Measurements from ENCODE around the gene ADRA2A. TPM values are rescaled to one million over a fixed set of nuclear protein-coding genes. Genes with fewer than 3 reads are reported as not detected.

Gene ADRA2A
- total RNA-seq, 1 donor from 2014 or later, result 4.9 TPM

- Mint-ChIP-seq H3K27ac (no peak overlapping the region), H3K9me3 (no peaks in the 10 kb centered on the region), H3K27me3 (ENCODE audit: low read depth) (peaks cover 65% of the 10 kb centered on the region), H3K4me3 (no peak overlapping the region), H3K36me3 (no peaks in the 10 kb centered on the region), H3K4me1 (no peaks in the 10 kb centered on the region)
- no peak for DNase-seq (ENCODE audit: low spot score in 2 of 2, unreplicated experiment in 2 of 2)
- no peak for TF ChIP-seq CTCF (IDR thresholded peaks at IDR 0.05; ENCODE audit: unreplicated experiment)
Observed at GRCh38 chr10:111123883-111124282, 47.1 kb downstream of the ADRA2A start.

GRCh38 chr10:111125102-111125501 is 48.3 kb downstream of the ADRA2A start:
- H3K4me1 Mint-ChIP-seq, result no peaks in the 10 kb centered on the region
- no peak overlapping the region for H3K27ac Mint-ChIP-seq
- H3K4me3 Mint-ChIP-seq, result no peak overlapping the region
- H3K36me3 Mint-ChIP-seq, result no peaks in the 10 kb centered on the region
- no peak for TF ChIP-seq CTCF (IDR thresholded peaks at IDR 0.05; ENCODE audit: unreplicated experiment)
- H3K27me3 Mint-ChIP-seq (ENCODE audit: low read depth), result peaks cover 63% of the 10 kb centered on the region
- no peaks in the 10 kb centered on the region for H3K9me3 Mint-ChIP-seq
- DNase-seq (ENCODE audit: low spot score in 2 of 2, unreplicated experiment in 2 of 2), result no peak

- H3K9me3 Mint-ChIP-seq, result no peaks in the 10 kb centered on the region
- peaks cover 61% of the 10 kb centered on the region for H3K27me3 Mint-ChIP-seq (ENCODE audit: low read depth)
- no peaks in the 10 kb centered on the region for H3K36me3 Mint-ChIP-seq
- no peaks in the 10 kb centered on the region for H3K4me1 Mint-ChIP-seq
- no peak for DNase-seq (ENCODE audit: low spot score in 2 of 2, unreplicated experiment in 2 of 2)
- no peak overlapping the region for H3K27ac Mint-ChIP-seq
- no peak for TF ChIP-seq CTCF (IDR thresholded peaks at IDR 0.05; ENCODE audit: unreplicated experiment)
- no peak overlapping the region for H3K4me3 Mint-ChIP-seq
Observed at GRCh38 chr10:111126077-111126476, 49.2 kb downstream of the ADRA2A start.

GRCh38 chr10:111127081-111127848 is 50.4 kb downstream of the ADRA2A start:
- DNase-seq (ENCODE audit: low spot score in 2 of 2, unreplicated experiment in 2 of 2), result no peak
- no peak overlapping the region for H3K27ac Mint-ChIP-seq
- TF ChIP-seq CTCF (IDR thresholded peaks at IDR 0.05; ENCODE audit: unreplicated experiment), result no peak
- peaks cover under 1% of the 10 kb centered on the region for H3K9me3 Mint-ChIP-seq
- H3K4me1 Mint-ChIP-seq, result no peaks in the 10 kb centered on the region
- no peak overlapping the region for H3K4me3 Mint-ChIP-seq
- peaks cover 52% of the 10 kb centered on the region for H3K27me3 Mint-ChIP-seq (ENCODE audit: low read depth)
- H3K36me3 Mint-ChIP-seq, result no peaks in the 10 kb centered on the region

GRCh38 chr10:111128331-111129180 is 51.7 kb downstream of the ADRA2A start:
- Mint-ChIP-seq H3K9me3 (peaks cover 6% of the 10 kb centered on the region), H3K27ac (no peak overlapping the region), H3K4me3 (no peak overlapping the region), H3K36me3 (no peaks in the 10 kb centered on the region), H3K27me3 (ENCODE audit: low read depth) (peaks cover 49% of the 10 kb centered on the region), H3K4me1 (no peaks in the 10 kb centered on the region)
- TF ChIP-seq CTCF (IDR thresholded peaks at IDR 0.05; ENCODE audit: unreplicated experiment), result no peak
- no peak for DNase-seq (ENCODE audit: low spot score in 2 of 2, unreplicated experiment in 2 of 2)

Data from mesothelial cell of epicardium (in vitro differentiated cells).